GM12873 (cell line): ENCODE results near the gene KHDRBS1.

ENCODE experiments used
- TF ChIP-seq, protein P1 (sequence below): IDR thresholded peaks from 2 replicates; pipeline ENCODE4 v1.5.1; 2012; ENCODE audit warnings: low read depth, mild to moderate bottlenecking, moderate library complexity, low read length, control low read depth; ENCODE audit not compliant: insufficient read depth; ENCODE audit errors: missing control alignments

Gene KHDRBS1

DNA sequence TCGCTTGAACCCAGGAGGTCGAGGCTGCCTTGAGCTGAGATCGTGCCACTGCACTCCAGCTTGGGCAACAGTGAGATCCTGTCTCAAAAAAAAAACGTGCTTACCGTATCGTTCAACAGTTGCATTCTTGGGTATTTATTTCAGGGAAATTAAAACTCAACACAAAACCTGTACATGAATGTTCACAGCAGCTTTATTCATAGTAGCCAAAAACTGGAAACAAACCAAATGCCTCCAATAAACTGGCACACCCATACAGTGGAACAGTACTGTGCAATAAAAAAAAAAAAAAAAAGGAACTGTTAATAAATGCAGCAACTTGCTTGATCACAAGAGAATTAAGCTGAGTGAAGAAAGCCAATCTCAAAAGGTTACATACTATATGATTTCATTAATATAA, 6.7 kb downstream of the KHDRBS1 start:
- TF ChIP-seq, protein P1, sequence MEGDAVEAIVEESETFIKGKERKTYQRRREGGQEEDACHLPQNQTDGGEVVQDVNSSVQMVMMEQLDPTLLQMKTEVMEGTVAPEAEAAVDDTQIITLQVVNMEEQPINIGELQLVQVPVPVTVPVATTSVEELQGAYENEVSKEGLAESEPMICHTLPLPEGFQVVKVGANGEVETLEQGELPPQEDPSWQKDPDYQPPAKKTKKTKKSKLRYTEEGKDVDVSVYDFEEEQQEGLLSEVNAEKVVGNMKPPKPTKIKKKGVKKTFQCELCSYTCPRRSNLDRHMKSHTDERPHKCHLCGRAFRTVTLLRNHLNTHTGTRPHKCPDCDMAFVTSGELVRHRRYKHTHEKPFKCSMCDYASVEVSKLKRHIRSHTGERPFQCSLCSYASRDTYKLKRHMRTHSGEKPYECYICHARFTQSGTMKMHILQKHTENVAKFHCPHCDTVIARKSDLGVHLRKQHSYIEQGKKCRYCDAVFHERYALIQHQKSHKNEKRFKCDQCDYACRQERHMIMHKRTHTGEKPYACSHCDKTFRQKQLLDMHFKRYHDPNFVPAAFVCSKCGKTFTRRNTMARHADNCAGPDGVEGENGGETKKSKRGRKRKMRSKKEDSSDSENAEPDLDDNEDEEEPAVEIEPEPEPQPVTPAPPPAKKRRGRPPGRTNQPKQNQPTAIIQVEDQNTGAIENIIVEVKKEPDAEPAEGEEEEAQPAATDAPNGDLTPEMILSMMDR: no peak

DNA sequence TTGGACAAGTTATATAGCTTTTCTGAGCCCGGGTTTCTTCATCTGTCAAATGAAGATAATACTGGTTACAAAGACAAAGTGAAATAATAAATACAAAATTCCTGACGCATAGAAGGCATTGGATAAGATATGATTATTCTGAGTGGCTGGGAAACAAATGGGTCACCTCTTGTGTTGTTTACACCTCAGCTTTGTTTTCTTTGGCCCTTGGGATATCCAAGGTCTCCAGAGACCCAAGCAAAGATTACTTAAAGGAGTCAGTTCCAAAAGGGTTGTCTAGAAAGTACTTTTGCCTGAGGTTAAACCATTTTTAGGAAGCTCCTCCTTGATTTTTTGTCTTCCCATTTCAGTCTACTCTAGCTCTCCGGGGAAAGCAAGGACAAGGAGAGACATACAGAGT, 9.7 kb downstream of the KHDRBS1 start:
- TF ChIP-seq, protein P1: no peak

DNA sequence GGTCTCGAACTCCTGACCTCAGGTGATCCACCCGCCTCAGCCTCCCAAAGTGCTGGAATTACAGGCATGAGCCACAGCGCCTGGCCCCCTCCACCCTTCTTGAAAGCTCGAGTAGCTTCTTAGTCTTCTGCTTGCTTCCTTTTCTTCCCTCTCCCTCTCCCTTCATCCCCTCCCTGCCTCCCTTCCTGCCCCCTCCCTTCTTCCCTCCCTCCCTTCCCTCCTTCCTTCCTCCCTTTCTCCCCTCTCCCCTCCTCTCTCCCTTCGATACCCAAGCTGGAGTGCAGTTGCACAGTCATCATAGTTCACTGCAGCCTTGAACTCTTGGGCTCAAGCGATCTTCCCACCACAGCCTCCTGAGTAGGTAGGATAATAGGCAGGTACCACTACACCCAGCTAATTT, 11.8 kb downstream of the KHDRBS1 start:
- TF ChIP-seq, protein P1: no peak

DNA sequence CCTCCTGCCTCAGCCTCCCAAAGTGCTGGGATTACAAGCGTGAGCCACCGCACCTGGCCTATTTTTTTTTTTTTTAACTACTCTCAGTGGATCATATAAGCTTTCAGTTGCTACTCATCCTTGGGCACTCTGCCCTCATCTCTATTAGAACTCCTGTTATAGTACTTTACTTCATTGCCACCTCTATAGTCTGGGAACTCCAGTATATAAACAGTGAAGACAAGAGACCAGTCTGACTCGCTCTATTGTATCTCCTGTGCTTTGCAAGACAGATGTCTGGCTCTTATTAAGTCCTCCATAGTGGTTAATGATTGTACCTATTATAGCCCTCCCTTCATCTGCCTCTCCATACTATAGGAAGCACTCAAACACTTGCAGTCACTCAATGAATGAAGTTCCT, 15.1 kb downstream of the KHDRBS1 start:
- TF ChIP-seq, protein P1: no peak

DNA sequence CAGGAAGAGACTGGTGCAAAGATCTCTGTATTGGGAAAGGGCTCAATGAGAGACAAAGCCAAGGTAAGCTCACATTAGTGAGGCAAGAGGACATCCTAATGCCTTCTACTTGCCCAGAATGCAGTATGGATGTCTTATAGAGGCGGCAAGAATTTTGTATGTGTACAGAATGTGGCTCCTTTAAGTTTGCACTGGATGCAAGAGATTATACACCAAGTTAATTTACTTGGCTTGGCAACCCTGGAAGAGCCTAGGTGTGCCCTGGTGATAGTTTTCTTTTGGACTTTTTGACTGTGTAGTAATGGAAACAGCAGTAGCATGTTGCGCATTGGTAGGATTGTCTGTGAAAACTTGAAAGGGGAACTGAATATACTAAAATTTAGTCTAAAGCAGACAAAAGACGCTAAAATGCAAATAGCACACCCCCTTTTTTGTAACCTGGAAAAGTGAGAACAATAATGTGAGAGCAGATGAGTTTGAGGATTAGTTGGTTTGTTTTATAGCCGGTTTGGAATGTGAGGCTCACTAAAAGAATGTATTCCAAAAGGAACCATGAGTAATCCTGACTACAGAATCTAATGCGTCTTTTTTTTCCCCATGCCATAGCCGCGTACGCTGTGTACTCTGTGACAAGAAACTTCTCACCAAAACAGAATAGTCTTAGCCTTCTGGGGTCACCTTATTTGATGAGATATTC, 18.1 kb downstream of the KHDRBS1 start:
- TF ChIP-seq, protein P1: no peak

DNA sequence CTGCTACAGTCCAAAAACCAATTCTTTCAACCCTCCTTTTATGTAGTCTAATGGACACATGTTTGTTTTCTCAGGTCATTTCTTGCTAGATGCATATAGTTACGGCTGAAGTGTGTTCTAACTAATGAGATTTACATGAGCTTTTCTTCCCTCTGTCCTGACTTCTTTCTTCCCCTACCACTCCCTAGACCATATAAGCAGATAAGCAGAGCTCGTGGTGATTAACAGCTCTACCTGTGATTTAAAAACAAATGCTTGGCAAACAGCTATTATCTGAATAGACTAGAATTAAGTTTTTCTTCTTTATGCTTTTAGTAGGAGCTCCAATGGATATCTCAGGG, 18.6 kb downstream of the KHDRBS1 start:
- TF ChIP-seq, protein P1: no peak

DNA sequence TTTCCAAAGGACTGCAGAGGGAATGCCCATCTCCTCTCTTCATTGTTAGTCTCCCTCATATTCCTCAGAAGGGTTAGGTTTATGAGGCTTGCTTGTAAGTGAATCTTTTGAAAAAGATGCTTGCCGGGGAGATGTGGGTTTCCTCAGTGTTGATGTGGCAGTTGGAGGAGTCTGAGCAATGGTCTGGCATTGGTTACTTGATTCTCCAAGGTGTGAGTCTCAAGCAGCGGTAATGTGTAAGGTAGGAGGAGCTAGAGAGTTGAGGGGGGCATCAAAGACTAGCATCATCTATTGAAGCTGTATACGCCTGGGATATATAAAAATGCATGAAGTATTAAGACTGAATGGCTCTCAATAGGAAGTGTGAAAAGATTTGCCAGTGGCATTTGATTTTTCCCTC, 21.5 kb downstream of the KHDRBS1 start:
- TF ChIP-seq, protein P1: no peak

DNA sequence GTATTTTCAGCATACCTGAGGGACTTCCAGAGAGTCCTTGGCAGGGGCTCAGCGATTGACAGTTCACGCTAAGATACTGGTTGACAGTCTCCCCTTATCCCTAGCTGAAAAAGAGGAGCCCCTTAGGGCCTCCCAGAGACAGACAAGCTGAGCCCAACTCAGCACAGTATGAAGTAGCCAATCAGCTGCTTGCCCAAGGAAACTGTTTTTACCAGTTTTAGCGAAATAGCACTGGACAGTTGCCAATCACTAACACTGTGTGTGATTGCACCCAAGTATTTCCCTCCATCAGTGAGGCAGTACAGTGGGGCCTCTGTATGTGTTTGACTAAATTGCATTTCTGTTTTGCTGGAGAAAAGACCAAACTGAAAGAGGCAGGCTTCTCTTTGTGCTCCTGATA, 27.0 kb downstream of the KHDRBS1 start:
- TF ChIP-seq, protein P1: no peak
